ENCODE measurements around the gene SLC38A4. TPM values are rescaled to one million over a fixed set of nuclear protein-coding genes. Genes with fewer than 3 reads are reported as not detected.

Gene SLC38A4
- total and polyA plus RNA-seq, 2 experiments from 2014 or later = 0.36 to 0.54 TPM

GRCh38 chr12:46801293-46801692 is 24.5 kb downstream of the SLC38A4 start:
- TF ChIP-seq EZH2 (IDR thresholded peaks at IDR 0.05; ENCODE audit: insufficient read depth, poor library complexity, severe bottlenecking) = no peak
- Histone ChIP-seq H3K79me2 (ENCODE audit: insufficient read depth) (no peaks in the 10 kb centered on the region), H3K4me3 (no peak overlapping the region), H3K9me3 (ENCODE audit: low read depth) (no peaks in the 10 kb centered on the region), H3K9ac (no peak overlapping the region), H3K4me1 (ENCODE audit: insufficient read depth) (no peaks in the 10 kb centered on the region), H3K9me2 (ENCODE audit: insufficient read depth) (no peaks in the 10 kb centered on the region), H3F3A (ENCODE audit: insufficient read depth) (no peaks in the 10 kb centered on the region), H4K20me1 (ENCODE audit: insufficient read depth) (no peaks in the 10 kb centered on the region), H3K27me3 (replicated peaks; ENCODE audit: insufficient read depth) (no peaks in the 10 kb centered on the region), H3K27ac (no peak overlapping the region), H2AFZ (no peak overlapping the region), H3K4me2 (ENCODE audit: unreplicated experiment) (no peak overlapping the region), H3K36me3 (ENCODE audit: low read depth) (no peaks in the 10 kb centered on the region)
- DNase-seq = no peak
- in situ Hi-C loops (cut with MboI) = no loop called here
- WGBS, 2 experiments (ENCODE audit: low coverage in 1 of 2, low lambda C conversion rate in 2 of 2, missing lambda C conversion rate in 2 of 2) = 46 to 47% methylated on average over 1 of the region's 1 CpG

- Histone ChIP-seq H3F3A (ENCODE audit: insufficient read depth) (no peaks in the 10 kb centered on the region), H3K4me1 (ENCODE audit: insufficient read depth) (no peaks in the 10 kb centered on the region), H3K27me3 (replicated peaks; ENCODE audit: insufficient read depth) (no peaks in the 10 kb centered on the region), H3K79me2 (ENCODE audit: insufficient read depth) (no peaks in the 10 kb centered on the region), H3K4me3 (no peak overlapping the region), H3K9ac (no peak overlapping the region), H3K9me3 (ENCODE audit: low read depth) (no peaks in the 10 kb centered on the region), H3K36me3 (ENCODE audit: low read depth) (no peaks in the 10 kb centered on the region), H3K27ac (no peak overlapping the region), H4K20me1 (ENCODE audit: insufficient read depth) (no peaks in the 10 kb centered on the region), H3K9me2 (ENCODE audit: insufficient read depth) (no peaks in the 10 kb centered on the region), H2AFZ (no peak overlapping the region), H3K4me2 (ENCODE audit: unreplicated experiment) (no peak overlapping the region)
- WGBS, 2 experiments (ENCODE audit: low coverage in 1 of 2, low lambda C conversion rate in 2 of 2, missing lambda C conversion rate in 2 of 2) = 81% methylated on average over 4 of the region's 4 CpGs
- in situ Hi-C loops (cut with MboI) = no loop called here
- TF ChIP-seq EZH2phosphoT487 (IDR thresholded peaks at IDR 0.05; ENCODE audit: insufficient read depth, low read depth) = no peak
- TF ChIP-seq EZH2 (IDR thresholded peaks at IDR 0.05; ENCODE audit: insufficient read depth, poor library complexity, severe bottlenecking) = no peak
- DNase-seq = no peak
Observed at GRCh38 chr12:46800160-46800559, 25.6 kb downstream of the SLC38A4 start.

GRCh38 chr12:46798648-46799047 is 27.1 kb downstream of the SLC38A4 start:
- TF ChIP-seq EZH2 (IDR thresholded peaks at IDR 0.05; ENCODE audit: insufficient read depth, poor library complexity, severe bottlenecking) = no peak
- TF ChIP-seq EZH2phosphoT487 (IDR thresholded peaks at IDR 0.05; ENCODE audit: insufficient read depth, low read depth) = no peak
- H2AFZ ChIP-seq = no peak overlapping the region
- 92 to 96% methylated on average over 2 of the region's 2 CpGs for WGBS, 2 experiments (ENCODE audit: low coverage in 1 of 2, low lambda C conversion rate in 2 of 2, missing lambda C conversion rate in 2 of 2)
- H3K27me3 ChIP-seq (replicated peaks; ENCODE audit: insufficient read depth) = no peaks in the 10 kb centered on the region
- no peaks in the 10 kb centered on the region for H3K9me2 ChIP-seq (ENCODE audit: insufficient read depth)
- H3K9me3 ChIP-seq (ENCODE audit: low read depth) = no peaks in the 10 kb centered on the region
- in situ Hi-C loops (cut with MboI) = no loop called here
- H3K36me3 ChIP-seq (ENCODE audit: low read depth) = no peaks in the 10 kb centered on the region
- H3F3A ChIP-seq (ENCODE audit: insufficient read depth) = no peaks in the 10 kb centered on the region
- H3K9ac ChIP-seq = no peak overlapping the region
- no peak overlapping the region for H3K4me3 ChIP-seq
- H3K4me1 ChIP-seq (ENCODE audit: insufficient read depth) = peaks cover 2% of the 10 kb centered on the region; the same call in 1 of the 2 replicates
- no peak overlapping the region for H3K4me2 ChIP-seq (ENCODE audit: unreplicated experiment)
- no peak overlapping the region for H3K27ac ChIP-seq
- no peaks in the 10 kb centered on the region for H4K20me1 ChIP-seq (ENCODE audit: insufficient read depth)
- DNase-seq = no peak
- H3K79me2 ChIP-seq (ENCODE audit: insufficient read depth) = no peaks in the 10 kb centered on the region

GRCh38 chr12:46798056-46798455 is 27.7 kb downstream of the SLC38A4 start:
- Histone ChIP-seq H3K9ac (no peak overlapping the region), H3K27me3 (replicated peaks; ENCODE audit: insufficient read depth) (no peaks in the 10 kb centered on the region), H3K4me2 (ENCODE audit: unreplicated experiment) (no peak overlapping the region), H3K27ac (no peak overlapping the region), H3K4me3 (no peak overlapping the region), H3K4me1 (ENCODE audit: insufficient read depth) (peaks cover 8% of the 10 kb centered on the region; the same call in 1 of the 2 replicates), H3K36me3 (ENCODE audit: low read depth) (no peaks in the 10 kb centered on the region), H3K9me2 (ENCODE audit: insufficient read depth) (no peaks in the 10 kb centered on the region), H4K20me1 (ENCODE audit: insufficient read depth) (no peaks in the 10 kb centered on the region), H2AFZ (no peak overlapping the region), H3K79me2 (ENCODE audit: insufficient read depth) (no peaks in the 10 kb centered on the region), H3K9me3 (ENCODE audit: low read depth) (no peaks in the 10 kb centered on the region), H3F3A (ENCODE audit: insufficient read depth) (no peaks in the 10 kb centered on the region)
- in situ Hi-C loops (cut with MboI) = no loop called here
- DNase-seq = no peak
- WGBS, 2 experiments (ENCODE audit: low coverage in 1 of 2, low lambda C conversion rate in 2 of 2, missing lambda C conversion rate in 2 of 2) = 63% methylated on average over 2 of the region's 2 CpGs
- no peak for TF ChIP-seq EZH2phosphoT487 (IDR thresholded peaks at IDR 0.05; ENCODE audit: insufficient read depth, low read depth)
- no peak for TF ChIP-seq EZH2 (IDR thresholded peaks at IDR 0.05; ENCODE audit: insufficient read depth, poor library complexity, severe bottlenecking)

- Histone ChIP-seq H3K9me2 (ENCODE audit: insufficient read depth) (no peaks in the 10 kb centered on the region), H3F3A (ENCODE audit: insufficient read depth) (no peaks in the 10 kb centered on the region), H4K20me1 (ENCODE audit: insufficient read depth) (no peaks in the 10 kb centered on the region), H3K79me2 (ENCODE audit: insufficient read depth) (no peaks in the 10 kb centered on the region), H3K4me1 (ENCODE audit: insufficient read depth) (peaks cover 8% of the 10 kb centered on the region; the same call in 1 of the 2 replicates), H3K9me3 (ENCODE audit: low read depth) (no peaks in the 10 kb centered on the region), H3K36me3 (ENCODE audit: low read depth) (no peaks in the 10 kb centered on the region), H3K4me2 (ENCODE audit: unreplicated experiment) (no peak overlapping the region), H3K9ac (no peak overlapping the region), H3K4me3 (no peak overlapping the region), H3K27me3 (replicated peaks; ENCODE audit: insufficient read depth) (no peaks in the 10 kb centered on the region), H2AFZ (no peak overlapping the region), H3K27ac (no peak overlapping the region)
- no peak for TF ChIP-seq EZH2 (IDR thresholded peaks at IDR 0.05; ENCODE audit: insufficient read depth, poor library complexity, severe bottlenecking)
- no peak for TF ChIP-seq EZH2phosphoT487 (IDR thresholded peaks at IDR 0.05; ENCODE audit: insufficient read depth, low read depth)
- no peak for DNase-seq
- in situ Hi-C loops (cut with MboI) = no loop called here
- 95 to 96% methylated on average over 4 of the region's 4 CpGs for WGBS, 2 experiments (ENCODE audit: low coverage in 1 of 2, low lambda C conversion rate in 2 of 2, missing lambda C conversion rate in 2 of 2)
Observed at GRCh38 chr12:46795988-46796387, 29.8 kb downstream of the SLC38A4 start.

All from GM23248 (cell line).